ENCODE measurements around the gene BTN1A1.

The BTN1A1 gene

DNA sequence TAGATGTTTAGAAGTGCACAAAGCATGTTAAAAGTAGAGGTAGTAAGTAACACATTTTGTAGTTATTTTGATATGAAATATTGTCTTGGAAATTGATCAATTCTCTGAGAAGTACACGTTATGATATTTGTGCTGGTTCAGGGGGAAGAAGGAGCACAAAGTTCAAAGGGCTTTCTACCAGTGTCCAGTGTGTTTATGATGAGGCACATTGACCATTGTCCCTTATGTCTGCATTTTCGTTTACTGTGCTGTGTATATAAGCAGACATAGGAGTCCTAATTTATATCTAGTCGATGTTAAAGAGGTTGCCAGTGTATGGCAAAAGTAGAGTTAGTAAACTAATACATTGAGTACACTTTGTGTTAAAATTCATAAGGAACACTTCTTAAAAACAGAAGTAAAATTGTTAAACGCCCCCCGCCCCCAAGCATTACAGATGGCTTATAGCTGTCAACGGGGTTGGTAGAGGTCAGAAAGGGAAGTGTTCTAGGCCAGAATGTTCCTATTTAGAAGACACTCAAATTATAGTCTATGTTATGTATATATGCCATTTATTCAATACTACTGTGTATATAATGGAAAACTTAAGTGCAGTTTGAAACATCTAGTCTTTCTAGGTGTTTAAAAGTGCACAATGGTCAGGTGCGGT lies 24.7 kb downstream of the BTN1A1 start:
- TF ChIP-seq CTCF (IDR thresholded peaks at IDR 0.05; ENCODE audit: insufficient read depth, low read length, poor library complexity, severe bottlenecking), result no peak
- Histone ChIP-seq H3F3A (ENCODE audit: insufficient read depth) (peaks cover 15% of the 10 kb centered on the region), H3K9me3 (ENCODE audit: insufficient read depth, low read length) (no peaks in the 10 kb centered on the region), H3K4me3 (ENCODE audit: insufficient read depth, low read length, poor library complexity, severe bottlenecking) (no peak overlapping the region), H3K9ac (ENCODE audit: low read length) (no peak overlapping the region), H3K36me3 (ENCODE audit: low read length) (no peaks in the 10 kb centered on the region), H2AFZ (ENCODE audit: low read depth, low read length, severe bottlenecking) (no peak overlapping the region), H3K79me2 (ENCODE audit: insufficient read depth, low read length) (no peaks in the 10 kb centered on the region), H4K20me1 (ENCODE audit: low read depth, low read length) (no peaks in the 10 kb centered on the region), H3K27me3 (ENCODE audit: low read length) (no peaks in the 10 kb centered on the region), H3K27ac (ENCODE audit: low read depth, low read length) (no peak overlapping the region), H3K9me2 (replicated peaks; ENCODE audit: insufficient read depth, low read length) (no peaks in the 10 kb centered on the region), H3K4me2 (ENCODE audit: low read depth, low read length, poor library complexity, severe bottlenecking) (no peak overlapping the region)

DNA sequence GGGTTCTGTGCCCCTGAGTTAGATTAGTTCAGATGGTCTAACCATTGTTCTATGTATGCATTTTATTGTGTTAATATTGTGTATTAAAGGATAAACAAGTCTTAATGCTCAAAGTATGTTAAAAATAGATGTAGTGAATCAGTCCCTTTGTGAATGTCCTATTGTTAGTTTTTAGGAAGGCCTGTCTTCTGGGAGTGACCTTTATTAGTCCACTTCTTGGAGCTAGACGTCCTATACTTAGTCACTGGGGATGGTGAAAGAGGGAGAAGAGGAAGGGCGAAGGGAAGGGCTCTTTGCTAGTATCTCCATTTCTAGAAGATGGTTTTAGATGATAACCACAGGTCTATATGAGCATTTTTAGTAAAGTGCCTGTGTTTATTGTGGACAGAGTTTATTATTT lies 25.7 kb downstream of the BTN1A1 start:
- H3K9ac ChIP-seq (ENCODE audit: low read length), result no peak overlapping the region
- peaks cover 12% of the 10 kb centered on the region for H3F3A ChIP-seq (ENCODE audit: insufficient read depth)
- no peaks in the 10 kb centered on the region for H3K9me3 ChIP-seq (ENCODE audit: insufficient read depth, low read length)
- no peaks in the 10 kb centered on the region for H3K79me2 ChIP-seq (ENCODE audit: insufficient read depth, low read length)
- no peak overlapping the region for H3K4me3 ChIP-seq (ENCODE audit: insufficient read depth, low read length, poor library complexity, severe bottlenecking)
- H4K20me1 ChIP-seq (ENCODE audit: low read depth, low read length), result no peaks in the 10 kb centered on the region
- H3K9me2 ChIP-seq (replicated peaks; ENCODE audit: insufficient read depth, low read length), result no peaks in the 10 kb centered on the region
- no peak overlapping the region for H2AFZ ChIP-seq (ENCODE audit: low read depth, low read length, severe bottlenecking)
- no peak overlapping the region for H3K4me2 ChIP-seq (ENCODE audit: low read depth, low read length, poor library complexity, severe bottlenecking)
- H3K27ac ChIP-seq (ENCODE audit: low read depth, low read length), result no peak overlapping the region
- H3K36me3 ChIP-seq (ENCODE audit: low read length), result no peaks in the 10 kb centered on the region
- H3K27me3 ChIP-seq (ENCODE audit: low read length), result no peaks in the 10 kb centered on the region
- TF ChIP-seq CTCF (IDR thresholded peaks at IDR 0.05; ENCODE audit: insufficient read depth, low read length, poor library complexity, severe bottlenecking) (no peak), EZH2phosphoT487 (conservative IDR thresholded peaks at IDR 0.05; ENCODE audit: low read length) (no peak)

DNA sequence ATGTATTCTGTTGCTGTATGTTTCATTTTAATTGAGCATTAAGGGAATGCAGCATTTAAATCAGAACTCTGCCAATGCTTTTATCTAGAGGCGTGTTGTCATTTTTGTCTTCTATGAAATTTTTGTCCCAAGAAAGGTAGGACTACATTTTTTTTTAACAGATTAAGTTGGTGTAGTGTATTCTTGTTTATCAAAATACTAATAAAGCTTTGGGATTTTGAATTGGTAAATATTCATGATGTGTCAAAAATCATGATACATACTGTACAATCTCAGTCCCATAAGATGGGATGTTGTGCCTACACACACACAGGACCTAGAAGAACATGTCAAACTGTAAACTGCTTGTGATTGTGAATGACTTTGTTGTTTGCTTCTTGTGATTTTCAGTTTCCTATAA lies 26.8 kb downstream of the BTN1A1 start:
- no peak overlapping the region for H2AFZ ChIP-seq (ENCODE audit: low read depth, low read length, severe bottlenecking)
- TF ChIP-seq CTCF (IDR thresholded peaks at IDR 0.05; ENCODE audit: insufficient read depth, low read length, poor library complexity, severe bottlenecking) (no peak), EZH2phosphoT487 (conservative IDR thresholded peaks at IDR 0.05; ENCODE audit: low read length) (no peak)
- H3F3A ChIP-seq (ENCODE audit: insufficient read depth), result peaks cover 10% of the 10 kb centered on the region
- H3K9me2 ChIP-seq (replicated peaks; ENCODE audit: insufficient read depth, low read length), result no peaks in the 10 kb centered on the region
- no peaks in the 10 kb centered on the region for H3K36me3 ChIP-seq (ENCODE audit: low read length)
- H3K27ac ChIP-seq (ENCODE audit: low read depth, low read length), result no peak overlapping the region
- H3K27me3 ChIP-seq (ENCODE audit: low read length), result no peaks in the 10 kb centered on the region
- no peak overlapping the region for H3K9ac ChIP-seq (ENCODE audit: low read length)
- no peaks in the 10 kb centered on the region for H3K9me3 ChIP-seq (ENCODE audit: insufficient read depth, low read length)
- no peaks in the 10 kb centered on the region for H4K20me1 ChIP-seq (ENCODE audit: low read depth, low read length)
- no peak overlapping the region for H3K4me3 ChIP-seq (ENCODE audit: insufficient read depth, low read length, poor library complexity, severe bottlenecking)
- H3K79me2 ChIP-seq (ENCODE audit: insufficient read depth, low read length), result no peaks in the 10 kb centered on the region
- H3K4me2 ChIP-seq (ENCODE audit: low read depth, low read length, poor library complexity, severe bottlenecking), result no peak overlapping the region
